Measurements from ENCODE around the gene DDX24. TPM values are rescaled to one million over a fixed set of nuclear protein-coding genes. Genes with fewer than 3 reads are reported as not detected.
A peak's percentile ranks its signal among the peaks of the same experiment; 100 is the strongest.
"Not testable (repeated sequence)": the region's sequence is repeated elsewhere in the genome, so short reads cannot be mapped to it uniquely, and the experiment has no call there.

The DDX24 gene
- total RNA-seq, 6 experiments from 2014 or later, result 167 to 191 (median 187) TPM

GRCh38 chr14:94074534-94074933 is 6.5 kb downstream of the DDX24 start:
- H3K27me3 Mint-ChIP-seq (ENCODE audit: insufficient read depth), result peaks cover 3% of the 10 kb centered on the region; the same call in 1 of the 2 replicates
- H3K4me1 Mint-ChIP-seq (ENCODE audit: low read depth), result peaks cover 27% of the 10 kb centered on the region
- no peak overlapping the region for H3K4me3 Mint-ChIP-seq
- no peak for DNase-seq
- no peak overlapping the region for H3K27ac Mint-ChIP-seq
- peaks cover 64% of the 10 kb centered on the region for H3K9me3 Mint-ChIP-seq
- no peak for TF ChIP-seq CTCF (IDR thresholded peaks at IDR 0.05)
- H3K36me3 Mint-ChIP-seq (ENCODE audit: low read depth), result peaks cover 84% of the 10 kb centered on the region

GRCh38 chr14:94072076-94072475 is 8.9 kb downstream of the DDX24 start:
- H3K36me3 Mint-ChIP-seq (ENCODE audit: low read depth), result peaks cover 84% of the 10 kb centered on the region
- not testable (repeated sequence) for H3K27ac Mint-ChIP-seq; DNase-seq; H3K4me3 Mint-ChIP-seq; H3K4me1 Mint-ChIP-seq (ENCODE audit: low read depth); H3K27me3 Mint-ChIP-seq (ENCODE audit: insufficient read depth)
- H3K9me3 Mint-ChIP-seq, result peaks cover 78% of the 10 kb centered on the region

DNA sequence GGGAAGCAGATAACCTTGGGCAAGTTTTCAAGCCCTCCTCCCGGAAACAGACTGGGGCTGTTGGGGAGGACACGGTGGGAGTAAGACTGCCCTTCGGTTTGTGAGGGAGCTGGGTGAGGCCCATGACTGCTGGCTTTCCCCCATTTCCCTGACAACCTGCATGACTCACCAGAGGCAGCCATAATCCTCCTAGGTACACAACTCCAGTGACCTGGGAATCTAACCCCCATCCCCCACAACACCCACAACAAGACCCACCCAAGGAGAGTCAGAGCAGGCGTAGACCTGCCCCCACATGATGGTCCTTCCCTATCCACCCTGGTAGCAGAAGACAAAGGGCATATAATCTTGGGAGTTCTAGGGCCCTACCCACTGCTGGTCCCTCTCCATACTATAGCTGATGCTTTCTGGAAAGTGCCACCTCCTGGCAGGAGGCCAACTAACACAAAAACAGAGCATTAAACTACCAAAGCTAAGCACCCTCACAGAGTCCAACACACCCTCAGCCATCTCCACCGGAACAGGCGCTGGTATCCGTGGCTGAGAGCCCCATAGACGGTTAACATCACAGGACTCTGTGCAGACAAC is 14.8 kb downstream of the DDX24 start:
- peaks cover 63% of the 10 kb centered on the region for H3K36me3 Mint-ChIP-seq (ENCODE audit: low read depth)
- TF ChIP-seq CTCF (IDR thresholded peaks at IDR 0.05), result no peak
- H3K4me1 Mint-ChIP-seq (ENCODE audit: low read depth), result peaks cover 53% of the 10 kb centered on the region

GRCh38 chr14:94062344-94062940 is 18.6 kb downstream of the DDX24 start:
- H3K4me1 Mint-ChIP-seq (ENCODE audit: low read depth), result peaks cover 47% of the 10 kb centered on the region
- H3K4me3 Mint-ChIP-seq, result peak overlapping the region; percentile 7; the same call in 1 of the 2 replicates
- H3K36me3 Mint-ChIP-seq (ENCODE audit: low read depth), result peaks cover 55% of the 10 kb centered on the region
- peak overlapping the region; percentile 72 for H3K27ac Mint-ChIP-seq
- H3K27me3 Mint-ChIP-seq (ENCODE audit: insufficient read depth), result peaks cover 2% of the 10 kb centered on the region; the same call in 1 of the 2 replicates
- peaks cover under 1% of the 10 kb centered on the region for H3K9me3 Mint-ChIP-seq
- no peak for TF ChIP-seq CTCF (IDR thresholded peaks at IDR 0.05)
- DNase-seq, result peak; percentile 13

More for the DNA sequence above, 14.8 kb downstream of the DDX24 start:
- Mint-ChIP-seq H3K4me3 (no peak overlapping the region), H3K27ac (no peak overlapping the region), H3K9me3 (peaks cover 38% of the 10 kb centered on the region), H3K27me3 (ENCODE audit: insufficient read depth) (peaks cover 2% of the 10 kb centered on the region; the same call in 1 of the 2 replicates)
- no peak for DNase-seq

DNA sequence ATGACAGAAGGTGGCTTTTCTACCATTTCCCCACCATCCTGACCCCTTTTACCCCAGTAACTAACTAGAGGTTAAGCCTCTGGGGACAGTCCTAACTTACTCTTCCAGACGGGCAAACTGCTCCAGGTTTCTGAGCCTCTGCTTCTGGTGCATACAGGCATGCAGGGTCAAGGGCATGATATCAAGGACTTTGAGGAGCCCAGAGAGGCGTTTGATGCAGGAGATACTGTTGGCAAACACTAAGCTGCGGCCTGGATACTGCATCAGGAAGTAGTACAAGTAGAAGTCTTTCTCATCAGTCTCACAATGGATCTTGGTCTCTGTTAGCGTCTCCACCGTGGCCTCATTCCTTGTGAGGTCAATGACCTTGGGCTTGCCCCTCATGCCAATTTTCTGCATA is 21.0 kb downstream of the DDX24 start:
- no peaks in the 10 kb centered on the region for H3K9me3 Mint-ChIP-seq
- TF ChIP-seq CTCF (IDR thresholded peaks at IDR 0.05), result no peak
- DNase-seq, result no peak
- H3K4me1 Mint-ChIP-seq (ENCODE audit: low read depth), result peaks cover 26% of the 10 kb centered on the region
- no peaks in the 10 kb centered on the region for H3K27me3 Mint-ChIP-seq (ENCODE audit: insufficient read depth)
- peaks cover 55% of the 10 kb centered on the region for H3K36me3 Mint-ChIP-seq (ENCODE audit: low read depth)
- H3K27ac Mint-ChIP-seq, result no peak overlapping the region
- H3K4me3 Mint-ChIP-seq, result no peak overlapping the region

- no peak overlapping the region for H3K4me3 Mint-ChIP-seq
- TF ChIP-seq CTCF (IDR thresholded peaks at IDR 0.05), result no peak
- H3K9me3 Mint-ChIP-seq, result no peaks in the 10 kb centered on the region
- no peak for DNase-seq
- H3K27me3 Mint-ChIP-seq (ENCODE audit: insufficient read depth), result no peaks in the 10 kb centered on the region; the same call in 1 of the 2 replicates
- peaks cover 17% of the 10 kb centered on the region for H3K4me1 Mint-ChIP-seq (ENCODE audit: low read depth)
- peaks cover 68% of the 10 kb centered on the region for H3K36me3 Mint-ChIP-seq (ENCODE audit: low read depth)
- H3K27ac Mint-ChIP-seq, result no peak overlapping the region
These were observed 22.3 kb downstream of the DDX24 start for GRCh38 chr14:94058674-94059138.
